IMR-90 (cell line): ENCODE results near the gene NTM. TPM values are rescaled to one million over a fixed set of nuclear protein-coding genes. Genes with fewer than 3 reads are reported as not detected.
A peak's percentile ranks its signal among the peaks of the same experiment; 100 is the strongest.

ENCODE experiments used
- ATAC-seq: fragments of 200-7000 bp; cut with Tn5 transposase; 2 replicates; pipeline ENCODE4 v1.9.1; 2020; ENCODE audit warnings: low read depth, mild to moderate bottlenecking, moderate library complexity
- BruUV-seq: library from RNA; stranded (reverse); fragments of 400-500 nt; replicated peaks from 2 replicates; lab custom pipeline; 2021; lab: Mats Ljungman, UMichigan
- CTCF ChIA-PET: fragments of 300-600 bp; formaldehyde crosslinking; extraction: SDS; loops from one replicate; lab custom pipeline; 2021; ENCODE audit warnings: antibody characterized with exemption; lab: Yijun Ruan, JAX
- POLR2A ChIA-PET: fragments of 300-600 bp; sonication (Branson Sonifier 250); formaldehyde crosslinking; loops from one replicate; lab custom pipeline; 2022; ENCODE audit warnings: antibody characterized with exemption; ENCODE audit not compliant: unreplicated experiment; lab: Charles Lee
- DNase-seq: peaks from one replicate; pipeline ENCODE4 v3.0.0; 2013
- H2AFZ ChIP-seq: replicated peaks from 2 replicates; pipeline ENCODE3; 2013; ENCODE audit warnings: low read length, mild to moderate bottlenecking; ENCODE audit not compliant: poor library complexity
- H2AK5ac ChIP-seq: 2 replicates; pipeline ENCODE4 v1.6.1; 2013; ENCODE audit warnings: low read depth, low read length, inconsistent platforms
- H2AK9ac ChIP-seq: replicated peaks from 2 replicates; pipeline ENCODE3; 2013; ENCODE audit warnings: mild to moderate bottlenecking, low read depth, low read length, moderate library complexity; ENCODE audit not compliant: poor library complexity
- H2BK120ac ChIP-seq: 2 replicates; pipeline ENCODE4 v1.6.1; 2013; ENCODE audit warnings: low read depth, low read length, inconsistent platforms
- H2BK15ac ChIP-seq: 3 replicates; pipeline ENCODE4 v1.6.1; 2013; ENCODE audit warnings: low read depth, low read length, inconsistent platforms
- H2BK20ac ChIP-seq: 2 replicates; pipeline ENCODE4 v1.6.1; 2013; ENCODE audit warnings: low read depth, mild to moderate bottlenecking, inconsistent platforms, low read length, moderate library complexity
- H2BK5ac ChIP-seq: 2 replicates; pipeline ENCODE4 v1.6.1; 2013; ENCODE audit warnings: mild to moderate bottlenecking, low read depth, low read length, inconsistent platforms; ENCODE audit not compliant: poor library complexity, severe bottlenecking
- H3K14ac ChIP-seq: replicated peaks from 2 replicates; pipeline ENCODE4 v1.6.1; 2013; ENCODE audit warnings: low read depth, low read length, inconsistent platforms
- H3K18ac ChIP-seq: 2 replicates; pipeline ENCODE4 v1.6.1; 2013; ENCODE audit warnings: low read depth, low read length, control low read depth
- H3K23ac ChIP-seq: 2 replicates; pipeline ENCODE4 v1.6.1; 2013; ENCODE audit warnings: low read depth, low read length, inconsistent platforms
- H3K27ac ChIP-seq: 2 replicates; pipeline ENCODE4 v1.5.1; 2013; ENCODE audit warnings: mild to moderate bottlenecking, control low read depth, low read length; ENCODE audit not compliant: insufficient read depth
- H3K27me3 ChIP-seq: 2 replicates; pipeline ENCODE4 v1.6.1; 2013; ENCODE audit warnings: low read length; ENCODE audit not compliant: control insufficient read depth, insufficient read depth
- H3K36me3 ChIP-seq: 2 replicates; pipeline ENCODE4 v1.6.1; 2013; ENCODE audit warnings: low read length, mixed read lengths; ENCODE audit not compliant: control insufficient read depth, insufficient read depth
- H3K4ac ChIP-seq: 2 replicates; pipeline ENCODE4 v1.6.1; 2013; ENCODE audit warnings: low read depth, low read length, inconsistent platforms
- H3K4me1 ChIP-seq: 2 replicates; pipeline ENCODE4 v1.6.1; 2013; ENCODE audit warnings: low read length, mixed read lengths; ENCODE audit not compliant: control insufficient read depth, insufficient read depth
- H3K4me2 ChIP-seq: 2 replicates; pipeline ENCODE4 v1.6.1; 2013; ENCODE audit warnings: low read depth, mild to moderate bottlenecking, control low read depth, low read length, moderate library complexity
- H3K4me3 ChIP-seq: 2 replicates; pipeline ENCODE4 v1.5.1; 2013; ENCODE audit warnings: low read depth, mild to moderate bottlenecking, control low read depth, low read length, moderate library complexity; ENCODE audit not compliant: insufficient read depth
- H3K56ac ChIP-seq: 2 replicates; pipeline ENCODE4 v1.6.1; 2013; ENCODE audit warnings: low read length, inconsistent platforms; ENCODE audit not compliant: insufficient read depth; ENCODE audit errors: extremely low read depth
- H3K79me1 ChIP-seq, 2 experiments: 2 replicates each; pipeline ENCODE4 v1.6.1; 2013; ENCODE audit warnings: low read length in 2 of 2, inconsistent platforms in 1 of 2, low read depth in 1 of 2
- H3K9ac ChIP-seq: 2 replicates; pipeline ENCODE4 v1.6.1; 2013; ENCODE audit warnings: low read depth, low read length, control low read depth
- H3K9me1 ChIP-seq: 2 replicates; pipeline ENCODE4 v1.6.1; 2013; ENCODE audit warnings: low read length, inconsistent platforms; ENCODE audit not compliant: insufficient read depth
- H3K9me3 ChIP-seq: 2 replicates; pipeline ENCODE4 v1.6.1; 2013; ENCODE audit warnings: low read length; ENCODE audit not compliant: control insufficient read depth, insufficient read depth
- H4K20me1 ChIP-seq: 2 replicates; pipeline ENCODE4 v1.6.1; 2013; ENCODE audit warnings: low read length, inconsistent platforms; ENCODE audit not compliant: insufficient read depth
- H4K5ac ChIP-seq: 2 replicates; pipeline ENCODE4 v1.6.1; 2013; ENCODE audit warnings: mild to moderate bottlenecking, low read depth, low read length, control low read depth
- H4K8ac ChIP-seq, 2 experiments: 2 replicates each; pipeline ENCODE4 v1.6.1; 2013; ENCODE audit warnings: low read depth in 2 of 2, low read length in 2 of 2, control low read depth in 1 of 2, inconsistent platforms in 1 of 2
- H4K91ac ChIP-seq: 2 replicates; pipeline ENCODE4 v1.6.1; 2013; ENCODE audit warnings: low read depth, low read length, inconsistent platforms; ENCODE audit not compliant: insufficient read depth
- BHLHE40 ChIP-seq: fragments of 150-350 bp; IDR thresholded peaks from 2 replicates; pipeline ENCODE4 v1.6.1; 2016; ENCODE audit warnings: mild to moderate bottlenecking, low read depth, low read length
- CEBPB ChIP-seq: IDR thresholded peaks from 2 replicates; pipeline ENCODE4 v1.6.1; 2012; ENCODE audit warnings: low read depth, low read length, improper control_type of control experiment
- CTCF ChIP-seq: conservative IDR thresholded peaks from 2 replicates; pipeline ENCODE4 v1.5.1; 2012; ENCODE audit warnings: mild to moderate bottlenecking, low read depth, low read length, improper control_type of control experiment
- ELK1 ChIP-seq: fragments of 150-350 bp; IDR thresholded peaks from 2 replicates; pipeline ENCODE4 v1.6.1; 2016; ENCODE audit warnings: low read depth, mild to moderate bottlenecking, low read length, moderate library complexity, borderline replicate concordance
- MAFK ChIP-seq: IDR thresholded peaks from 2 replicates; pipeline ENCODE4 v1.6.1; 2012; ENCODE audit warnings: low read depth, low read length, improper control_type of control experiment
- MAZ ChIP-seq: IDR thresholded peaks from 2 replicates; pipeline ENCODE4 v1.6.1; 2012; ENCODE audit warnings: low read depth, mild to moderate bottlenecking, low read length, improper control_type of control experiment, moderate library complexity, borderline replicate concordance
- MXI1 ChIP-seq: IDR thresholded peaks from 2 replicates; pipeline ENCODE4 v1.6.1; 2012; ENCODE audit warnings: low read depth, mild to moderate bottlenecking, low read length, moderate library complexity, borderline replicate concordance
- NFE2L2 ChIP-seq: fragments of 150-350 bp; IDR thresholded peaks from 2 replicates; pipeline ENCODE4 v1.6.1; 2016; ENCODE audit warnings: low read depth, mild to moderate bottlenecking, low read length
- POLR2A ChIP-seq: IDR thresholded peaks from 2 replicates; pipeline ENCODE4 v1.6.1; 2012; ENCODE audit warnings: mild to moderate bottlenecking, low read depth, low read length
- RAD21 ChIP-seq: IDR thresholded peaks from 2 replicates; pipeline ENCODE4 v1.6.1; 2012; ENCODE audit warnings: low read length, improper control_type of control experiment
- RCOR1 ChIP-seq: IDR thresholded peaks from 2 replicates; pipeline ENCODE4 v1.6.1; 2012; ENCODE audit warnings: mild to moderate bottlenecking, low read length, improper control_type of control experiment; ENCODE audit not compliant: insufficient replicate concordance
- RFX5 ChIP-seq: IDR thresholded peaks from 2 replicates; pipeline ENCODE4 v1.8.0; 2012; ENCODE audit warnings: low read depth, mild to moderate bottlenecking, low read length, moderate library complexity
- SMC3 ChIP-seq: fragments of 150-350 bp; IDR thresholded peaks from 2 replicates; pipeline ENCODE4 v1.6.1; 2016; ENCODE audit warnings: low read depth, mild to moderate bottlenecking, antibody characterized with exemption, low read length, moderate library complexity
- USF2 ChIP-seq: fragments of 150-350 bp; IDR thresholded peaks from 2 replicates; pipeline ENCODE4 v1.6.1; 2017; ENCODE audit warnings: mild to moderate bottlenecking, antibody characterized with exemption, low read length, low read depth
- WGBS, 2 experiments: methylation state at CpG; one replicate each; pipeline versions ENCODE4 v1.1.5 to v1.1.7; 2013; ENCODE audit warnings: missing lambda C conversion rate in 2 of 2; ENCODE audit not compliant: insufficient read length in 1 of 2; ENCODE audit errors: extremely low coverage in 2 of 2; 5-methylcytosine and 5-hydroxymethylcytosine counted together
- dilution Hi-C: fragments of 300-500 bp; cut with HindIII; formaldehyde crosslinking; loops from one replicate; pipeline ENCODE4 v1.14.3; 2018; ENCODE audit warnings: low sequenced_read_pairs; ENCODE audit not compliant: unreplicated experiment
- in situ Hi-C: fragments of 300-500 bp; cut with MboI; formaldehyde crosslinking; loops from 3 replicates; pipeline ENCODE4 v1.14.3; 2019; ENCODE audit warnings: low sequenced_read_pairs, inconsistent platforms, mixed read lengths
- intact Hi-C: fragments of 100-400 bp; cut with micrococcal nuclease; formaldehyde crosslinking; loops from 2 replicates; pipeline ENCODE4 v1.10.0; 2022
- polyA plus RNA-seq, 3 experiments: library from polyadenylated mRNA; depleted of rRNA; stranded (reverse); fragments of >200 nt; gene quantifications; 2 replicates each; pipeline ENCODE4 v1.2.3, GENCODE V29; 2012; ENCODE audit warnings: low replicate concordance in 1 of 3
- total RNA-seq: library from RNA; depleted of rRNA; stranded (reverse); fragments of >200 nt; gene quantifications from 2 replicates; pipeline ENCODE4 v1.2.3, GENCODE V29; 2012

Gene NTM
- total and polyA plus RNA-seq, 2 of the 4 experiments (the other 2 are of a cell fraction), result 19.5 to 25.5 TPM

- Histone ChIP-seq H3K9ac (no peak overlapping the region), H4K20me1 (no peaks in the 10 kb centered on the region), H3K4me1 (no peaks in the 10 kb centered on the region), H3K4me2 (no peak overlapping the region), H3K4ac (no peak overlapping the region), H3K36me3 (no peaks in the 10 kb centered on the region), H3K18ac (no peak overlapping the region), H3K9me3 (no peaks in the 10 kb centered on the region), H3K14ac (no peak overlapping the region), H3K4me3 (no peak overlapping the region), H2BK120ac (no peak overlapping the region), H2AFZ (peak overlapping the region; percentile 6), H3K27me3 (no peaks in the 10 kb centered on the region), H2AK5ac (no peak overlapping the region), H3K56ac (no peak overlapping the region), H3K9me1 (no peaks in the 10 kb centered on the region), H4K91ac (no peak overlapping the region), H2BK15ac (no peak overlapping the region), H4K8ac (no peak overlapping the region), H3K27ac (no peak overlapping the region), H2BK5ac (no peak overlapping the region), H4K5ac (no peak overlapping the region), H3K79me1 (no peaks in the 10 kb centered on the region), H2AK9ac (peak overlapping the region; percentile 28), H3K23ac (no peak overlapping the region), H2BK20ac (no peak overlapping the region)
- no peak for ATAC-seq
- intact Hi-C loops (no loop called here), dilution Hi-C loops (no loop called here), in situ Hi-C loops (no loop called here)
- ChIA-PET CTCF (no interaction called here), POLR2A (no interaction called here)
- no peak for DNase-seq
- no peak for TF ChIP-seq RCOR1
- TF ChIP-seq MXI1, result no peak
- TF ChIP-seq MAFK, result no peak
- TF ChIP-seq RAD21, result no peak
- no peak for TF ChIP-seq CTCF
- TF ChIP-seq NFE2L2, result no peak
- no peak for TF ChIP-seq BHLHE40
- TF ChIP-seq POLR2A, result no peak
- TF ChIP-seq MAZ, result no peak
- TF ChIP-seq USF2, result no peak
- TF ChIP-seq CEBPB, result no peak
- TF ChIP-seq SMC3, result no peak
- no peak for TF ChIP-seq ELK1
- TF ChIP-seq RFX5, result no peak
- BruUV-seq, result no TSS peak
- WGBS, 2 experiments, result no CpG with 5 or more reads among the region's 3 CpGs
Measured at GRCh38 chr11:131328843-131329242, 41.6 kb upstream of the NTM start.
